ENCODE results near the gene AOPEP. TPM values are rescaled to one million over a fixed set of nuclear protein-coding genes. Genes with fewer than 3 reads are reported as not detected.

Gene AOPEP
- total RNA-seq, 1 experiment from 2014 or later: 36.4 TPM

DNA sequence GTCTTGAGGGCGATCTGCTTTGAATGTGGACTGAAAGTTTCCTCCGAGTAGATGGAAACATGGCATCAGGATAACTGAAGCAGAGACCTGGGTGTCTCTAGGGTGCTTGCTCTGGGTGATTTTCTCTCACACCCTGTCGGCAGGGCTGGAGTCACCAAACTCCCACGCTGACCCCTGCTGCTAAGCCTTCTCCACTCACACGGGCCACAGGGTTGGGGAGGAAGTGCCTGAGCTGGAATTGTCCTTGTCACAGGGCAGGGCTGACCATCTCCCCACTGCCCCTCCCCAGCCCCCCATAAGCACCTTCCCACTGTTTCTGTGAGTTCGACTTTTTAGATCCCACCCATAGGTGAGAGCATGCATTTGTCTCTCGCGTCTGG is 378.1 kb downstream of the AOPEP start:
- intact Hi-C loops (cut with micrococcal nuclease; ENCODE audit: unreplicated experiment): no loop called here
- Histone ChIP-seq H3K4me3 (ENCODE audit: low read depth in 2 of 2, low read length in 2 of 2) (no peak overlapping the region), H3K27me3 (ENCODE audit: control insufficient read depth, insufficient read depth, low read length) (no peaks in the 10 kb centered on the region), H3K4me1 (ENCODE audit: control insufficient read depth, insufficient read depth, low read length) (no peaks in the 10 kb centered on the region), H3K9me3 (ENCODE audit: control insufficient read depth, insufficient read depth, low read depth, low read length) (no peaks in the 10 kb centered on the region), H3K36me3 (ENCODE audit: control insufficient read depth, insufficient read depth, low read length) (no peaks in the 10 kb centered on the region), H3K27ac (ENCODE audit: low read length) (no peak overlapping the region)
- TF ChIP-seq, protein P1, sequence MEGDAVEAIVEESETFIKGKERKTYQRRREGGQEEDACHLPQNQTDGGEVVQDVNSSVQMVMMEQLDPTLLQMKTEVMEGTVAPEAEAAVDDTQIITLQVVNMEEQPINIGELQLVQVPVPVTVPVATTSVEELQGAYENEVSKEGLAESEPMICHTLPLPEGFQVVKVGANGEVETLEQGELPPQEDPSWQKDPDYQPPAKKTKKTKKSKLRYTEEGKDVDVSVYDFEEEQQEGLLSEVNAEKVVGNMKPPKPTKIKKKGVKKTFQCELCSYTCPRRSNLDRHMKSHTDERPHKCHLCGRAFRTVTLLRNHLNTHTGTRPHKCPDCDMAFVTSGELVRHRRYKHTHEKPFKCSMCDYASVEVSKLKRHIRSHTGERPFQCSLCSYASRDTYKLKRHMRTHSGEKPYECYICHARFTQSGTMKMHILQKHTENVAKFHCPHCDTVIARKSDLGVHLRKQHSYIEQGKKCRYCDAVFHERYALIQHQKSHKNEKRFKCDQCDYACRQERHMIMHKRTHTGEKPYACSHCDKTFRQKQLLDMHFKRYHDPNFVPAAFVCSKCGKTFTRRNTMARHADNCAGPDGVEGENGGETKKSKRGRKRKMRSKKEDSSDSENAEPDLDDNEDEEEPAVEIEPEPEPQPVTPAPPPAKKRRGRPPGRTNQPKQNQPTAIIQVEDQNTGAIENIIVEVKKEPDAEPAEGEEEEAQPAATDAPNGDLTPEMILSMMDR (IDR thresholded peaks at IDR 0.05): no peak
- TF ChIP-seq SIN3A (IDR thresholded peaks at IDR 0.05; ENCODE audit: borderline replicate concordance, insufficient read depth, low read depth, low read length) (no peak), REST (IDR thresholded peaks at IDR 0.05; ENCODE audit: insufficient read depth in 1 of 2, low read depth in 2 of 2, low read length in 1 of 2) (no peak), TCF7L2 (IDR thresholded peaks at IDR 0.05; ENCODE audit: low read depth, low read length) (no peak), POLR2AphosphoS5 (IDR thresholded peaks at IDR 0.05; ENCODE audit: low read depth, low read length) (no peak)
- ChIA-PET POLR2A (interaction anchor here (0.5 kb wide), 1 partner anchor 57 kb away, joined by 3 read pairs; no protein-coding TSS in a partner anchor), CTCF (no interaction called here)
- in situ Hi-C loops (cut with HindIII; ENCODE audit: low pct_unique_long_range_greater_than_20kb, low sequenced_read_pairs): no loop called here
- ATAC-seq (no peak), DNase-seq (ENCODE audit: low read depth, low spot score) (no peak)
- no TSS peak for BruUV-seq (replicated peaks)

- no TSS peak for BruUV-seq (replicated peaks)
- Histone ChIP-seq H3K9me3 (ENCODE audit: control insufficient read depth, insufficient read depth, low read depth, low read length) (no peaks in the 10 kb centered on the region), H3K4me3 (ENCODE audit: low read depth in 2 of 2, low read length in 2 of 2) (no peak overlapping the region), H3K4me1 (ENCODE audit: control insufficient read depth, insufficient read depth, low read length) (no peaks in the 10 kb centered on the region), H3K27me3 (ENCODE audit: control insufficient read depth, insufficient read depth, low read length) (no peaks in the 10 kb centered on the region), H3K27ac (ENCODE audit: low read length) (no peak overlapping the region), H3K36me3 (ENCODE audit: control insufficient read depth, insufficient read depth, low read length) (no peaks in the 10 kb centered on the region)
- in situ Hi-C loops (cut with HindIII; ENCODE audit: low pct_unique_long_range_greater_than_20kb, low sequenced_read_pairs) (no loop called here), intact Hi-C loops (cut with micrococcal nuclease; ENCODE audit: unreplicated experiment) (no loop called here)
- DNase-seq (ENCODE audit: low read depth, low spot score): no peak
- POLR2A ChIA-PET: interaction anchor here (0.5 kb wide), 1 partner anchor 57 kb away, joined by 3 read pairs; no protein-coding TSS in a partner anchor
- ATAC-seq: no peak
- CTCF ChIA-PET: no interaction called here
- TF ChIP-seq, protein P1 (IDR thresholded peaks at IDR 0.05): no peak
- TF ChIP-seq SIN3A (IDR thresholded peaks at IDR 0.05; ENCODE audit: borderline replicate concordance, insufficient read depth, low read depth, low read length) (no peak), TCF7L2 (IDR thresholded peaks at IDR 0.05; ENCODE audit: low read depth, low read length) (no peak), POLR2AphosphoS5 (IDR thresholded peaks at IDR 0.05; ENCODE audit: low read depth, low read length) (no peak)
These were observed 378.5 kb downstream of the AOPEP start for GRCh38 chr9:95104980-95105379.

Measured in Panc1 (cell line).